ENCODE measurements around the gene NUDT15. TPM values are rescaled to one million over a fixed set of nuclear protein-coding genes. Genes with fewer than 3 reads are reported as not detected.

Gene NUDT15
- 29.1 and 33.3 TPM in 2 replicates for total RNA-seq

DNA sequence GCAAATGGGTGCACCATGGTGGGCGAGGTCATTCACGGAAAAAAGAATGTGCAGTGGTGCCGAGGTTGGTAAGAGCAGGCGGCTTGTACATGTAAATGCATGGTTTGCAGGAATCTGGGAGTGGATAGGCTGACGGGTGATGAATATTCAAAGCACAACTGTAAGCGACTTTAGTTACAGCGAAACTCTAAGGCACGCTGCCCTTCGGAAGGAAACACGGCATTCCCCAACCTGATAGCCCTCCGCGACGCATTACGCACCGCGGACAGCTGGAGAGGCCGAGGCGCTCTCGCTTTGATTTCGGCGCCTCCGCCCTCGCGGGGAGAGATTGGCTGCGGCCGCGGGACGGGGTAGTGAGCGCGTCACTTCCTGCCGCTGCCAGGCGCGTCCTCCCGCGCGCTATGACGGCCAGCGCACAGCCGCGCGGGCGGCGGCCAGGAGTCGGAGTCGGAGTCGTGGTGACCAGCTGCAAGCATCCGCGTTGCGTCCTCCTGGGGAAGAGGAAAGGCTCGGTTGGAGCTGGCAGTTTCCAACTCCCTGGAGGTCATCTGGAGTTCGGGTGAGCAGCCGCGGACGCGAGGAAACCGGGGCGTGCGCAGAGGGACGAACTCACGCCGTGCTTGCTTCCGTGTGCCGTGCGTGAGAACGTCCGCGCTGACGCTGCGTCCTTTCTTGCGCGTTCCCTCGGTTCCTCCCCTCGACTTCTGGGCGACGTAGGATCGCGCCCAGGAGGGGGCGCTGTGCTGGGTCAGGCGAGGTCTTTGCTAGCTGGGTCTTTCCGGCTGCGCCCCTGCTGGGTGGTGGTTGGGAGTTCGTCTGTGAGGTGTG is at the start of gene NUDT15:
TSS of gene NUDT15 (plus strand) at position 381 of the 828 bp plus-strand sequence. CDS start at position 402, 21 bp downstream.

DNA sequence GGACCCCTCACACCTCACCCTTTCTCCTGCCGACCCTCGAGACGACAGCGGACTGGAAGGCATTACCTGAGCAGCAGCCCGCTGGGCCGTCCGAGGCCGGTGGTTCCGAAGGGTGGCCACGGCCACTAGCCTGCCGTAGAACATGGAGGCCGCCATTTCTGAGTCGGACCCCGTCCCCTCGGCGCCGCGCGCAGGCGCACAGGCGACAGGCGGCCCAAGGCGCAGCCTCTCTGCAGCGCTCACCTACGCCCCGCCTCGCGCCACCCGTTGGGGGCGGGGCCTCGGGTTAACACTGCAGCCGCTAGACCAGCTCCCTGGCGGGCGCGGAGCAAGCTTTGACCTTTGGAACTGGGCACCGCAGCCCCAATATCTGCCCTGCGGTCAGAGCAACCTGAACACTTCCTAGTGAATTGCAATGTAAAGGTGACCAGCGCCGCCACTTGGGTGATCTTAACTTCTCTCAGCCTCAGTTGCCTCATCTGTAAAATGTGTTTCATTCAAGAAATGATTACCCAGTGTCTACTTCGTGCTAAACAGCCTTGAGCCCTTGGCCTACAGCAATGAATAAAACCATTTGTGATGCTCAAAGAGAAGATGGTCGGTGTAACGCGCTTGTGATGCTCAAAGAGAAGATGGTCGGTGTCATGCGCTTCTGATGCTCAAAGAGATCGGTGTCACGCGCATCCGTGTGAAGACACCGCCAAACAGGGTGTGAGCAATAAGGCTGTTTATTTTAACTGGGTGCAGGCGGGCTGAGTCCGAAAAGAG is 36.2 kb upstream of the NUDT15 start, which contains the start of gene SUCLA2:
TSS of gene SUCLA2 (minus strand) at position 160 of the 768 bp plus-strand sequence. CDS start at position 156, 4 bp downstream.

DNA sequence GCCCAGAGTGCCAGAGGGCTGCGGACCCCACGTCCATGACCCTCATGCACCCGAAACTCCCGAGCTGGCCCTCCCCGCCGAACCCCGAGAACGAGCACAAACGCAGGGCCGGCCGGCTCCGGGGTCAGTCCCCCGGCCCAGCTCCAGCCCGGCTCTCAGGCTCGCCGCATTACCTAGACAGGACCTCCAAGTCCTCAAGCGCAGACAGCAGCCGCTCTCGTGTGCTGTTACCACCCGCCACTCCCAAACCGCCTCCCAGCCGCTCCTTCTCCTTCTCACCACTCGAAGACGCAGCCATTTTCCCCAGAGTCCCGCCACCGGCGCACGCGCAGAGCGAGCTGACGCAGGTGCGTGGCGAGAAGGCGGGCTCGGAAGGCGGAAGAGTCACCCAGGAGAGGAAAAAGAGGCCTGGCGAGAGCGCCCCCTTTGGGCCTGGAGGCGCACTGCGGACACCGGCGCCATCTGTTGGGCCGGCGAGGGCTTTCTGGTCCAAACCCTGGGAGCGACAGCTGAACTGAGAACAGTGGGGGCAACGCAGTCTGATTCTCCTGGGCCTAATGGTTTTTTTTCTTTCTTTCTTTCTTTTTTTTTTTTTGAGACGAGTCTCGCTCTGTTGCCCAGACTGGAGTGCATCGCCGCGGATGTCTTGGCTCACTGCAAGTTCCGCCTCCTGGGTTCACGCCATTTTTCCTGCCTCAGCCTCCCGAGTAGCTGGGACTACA is 57.4 kb downstream of the NUDT15 start, which contains the start of gene MED4:
TSS of gene MED4 (minus strand) at position 324 of the 722 bp plus-strand sequence. CDS start at position 298, 26 bp downstream.

Other genes with a start within 250 kb of the NUDT15 start
- 44.4 and 44.7 TPM in 2 replicates for gene SUCLA2, start 36.5 kb upstream of the NUDT15 start, total RNA-seq
- gene MED4, start 57.4 kb downstream of the NUDT15 start, total RNA-seq = 23.0 and 31.4 TPM in 2 replicates
- gene ITM2B, start 195.5 kb downstream of the NUDT15 start, total RNA-seq = 213 and 231 TPM in 2 replicates